Dedifferentiated amniotic fluid mesenchymal stem cell (primary cell): ENCODE results near the gene RAB3GAP1.
"Not testable (repeated sequence)": the region's sequence is repeated elsewhere in the genome, so short reads cannot be mapped to it uniquely, and the experiment has no call there.

Experiments
- DNase-seq: peaks from one replicate; pipeline ENCODE4 v3.0.0-alpha.2; 2016; ENCODE audit errors: extremely low spot score

The RAB3GAP1 gene

GRCh38 chr2:135052042-135052876 is at the start of gene RAB3GAP1:
RAB3GAP1 (plus strand) TSS chr2:135052292; CDS start chr2:135052308, 16 bp downstream.
- peak; percentile 83 for DNase-seq

- no peak for DNase-seq
These were observed 49.3 kb upstream of the RAB3GAP1 start for GRCh38 chr2:135002836-135003235.

- DNase-seq, result peak; percentile 54
These were observed 47.9 kb upstream of the RAB3GAP1 start for GRCh38 chr2:135004005-135004746.

- no peak for DNase-seq
These were observed 46.3 kb upstream of the RAB3GAP1 start for GRCh38 chr2:135005753-135006152.

GRCh38 chr2:135009339-135009738 is 42.8 kb upstream of the RAB3GAP1 start:
- DNase-seq, result no peak

GRCh38 chr2:135010200-135010942 is 41.7 kb upstream of the RAB3GAP1 start:
- no peak for DNase-seq

- no peak for DNase-seq
These were observed 40.5 kb upstream of the RAB3GAP1 start for GRCh38 chr2:135011633-135012032.

GRCh38 chr2:135021618-135022017 is 30.5 kb upstream of the RAB3GAP1 start:
- DNase-seq, result no peak

- no peak for DNase-seq
These were observed 28.9 kb upstream of the RAB3GAP1 start for GRCh38 chr2:135022952-135023880.

- DNase-seq, result no peak
These were observed 28.1 kb upstream of the RAB3GAP1 start for GRCh38 chr2:135023886-135024485.

GRCh38 chr2:135029481-135030134 is 22.5 kb upstream of the RAB3GAP1 start:
- no peak for DNase-seq

GRCh38 chr2:135030826-135031225 is 21.3 kb upstream of the RAB3GAP1 start:
- no peak for DNase-seq

- DNase-seq, result not testable (repeated sequence)
These were observed 18.9 kb upstream of the RAB3GAP1 start for GRCh38 chr2:135033216-135033615.

GRCh38 chr2:135037831-135038230 is 14.3 kb upstream of the RAB3GAP1 start:
- DNase-seq, result no peak

- DNase-seq, result no peak
These were observed 8.7 kb upstream of the RAB3GAP1 start for GRCh38 chr2:135043345-135043744.

- no peak for DNase-seq
These were observed 4.8 kb upstream of the RAB3GAP1 start, which contains the start of gene MAP3K19 for GRCh38 chr2:135047300-135047699. MAP3K19 (minus strand) TSS chr2:135047447; CDS start chr2:135024647, 22,800 bp downstream.

GRCh38 chr2:135048122-135048521 is 4.0 kb upstream of the RAB3GAP1 start:
- DNase-seq, result no peak

- no peak for DNase-seq
These were observed 2.0 kb upstream of the RAB3GAP1 start for GRCh38 chr2:135050132-135050531.

GRCh38 chr2:135050684-135051083 is 1.4 kb upstream of the RAB3GAP1 start:
- no peak for DNase-seq

GRCh38 chr2:135052997-135053474 is 944 bp downstream of the RAB3GAP1 start:
- DNase-seq, result no peak
